GM23338 (cell line): ENCODE results near the gene HIBADH. TPM values are rescaled to one million over a fixed set of nuclear protein-coding genes. Genes with fewer than 3 reads are reported as not detected.
A peak's percentile ranks its signal among the peaks of the same experiment; 100 is the strongest.

Experiments
- ATAC-seq: fragments of 200-7000 bp; cut with Tn5 transposase; 3 replicates; pipeline ENCODE4 v1.9.1; 2020
- DNase-seq: peaks from one replicate; pipeline ENCODE4 v3.0.0-alpha.2; 2015; ENCODE audit warnings: low spot score
- H2AFZ ChIP-seq: fragments of 200-600 bp; sonication (generic); 2 replicates; pipeline ENCODE4 v1.8.0; 2016; ENCODE audit warnings: antibody characterized with exemption, mild to moderate bottlenecking, moderate library complexity
- H3F3A ChIP-seq: fragments of 200-600 bp; sonication (generic); replicated peaks from 2 replicates; pipeline ENCODE4 v1.8.0; 2017; ENCODE audit warnings: antibody characterized with exemption, mixed run types, low read depth
- H3K27ac ChIP-seq: fragments of 200-600 bp; sonication (generic); 2 replicates; pipeline ENCODE4 v1.6.1; 2016; ENCODE audit warnings: low read depth
- H3K27me3 ChIP-seq: fragments of 200-600 bp; sonication (generic); 2 replicates; pipeline ENCODE4 v1.8.0; 2016; ENCODE audit warnings: mild to moderate bottlenecking, mixed run types, moderate library complexity; ENCODE audit not compliant: insufficient read depth
- H3K36me3 ChIP-seq: fragments of 200-600 bp; sonication (generic); 2 replicates; pipeline ENCODE4 v1.8.0; 2016; ENCODE audit warnings: mild to moderate bottlenecking; ENCODE audit not compliant: insufficient read depth
- H3K4me1 ChIP-seq: fragments of 200-600 bp; sonication (generic); 2 replicates; pipeline ENCODE4 v1.8.0; 2016; ENCODE audit warnings: mild to moderate bottlenecking, moderate library complexity; ENCODE audit not compliant: insufficient read depth
- H3K4me2 ChIP-seq: fragments of 200-600 bp; sonication (generic); 2 replicates; pipeline ENCODE4 v1.7.1; 2017; ENCODE audit warnings: mixed run types
- H3K4me3 ChIP-seq: fragments of 200-600 bp; sonication (generic); 2 replicates; pipeline ENCODE4 v1.6.1; 2016; ENCODE audit warnings: mixed run types
- H3K79me2 ChIP-seq: fragments of 200-600 bp; sonication (generic); replicated peaks from 2 replicates; pipeline ENCODE4 v1.8.0; 2017; ENCODE audit warnings: mild to moderate bottlenecking; ENCODE audit not compliant: insufficient read depth
- H3K9me2 ChIP-seq: fragments of 200-600 bp; sonication (generic); 2 replicates; pipeline ENCODE4 v1.8.0; 2017; ENCODE audit not compliant: insufficient read depth
- H4K20me1 ChIP-seq: fragments of 200-600 bp; sonication (generic); replicated peaks from 2 replicates; pipeline ENCODE4 v1.8.0; 2017; ENCODE audit warnings: mild to moderate bottlenecking; ENCODE audit not compliant: insufficient read depth
- H3K27ac Mint-ChIP-seq: 2 replicates; pipeline ENCODE4 v1.8.0; 2020; ENCODE audit warnings: inconsistent platforms, mild to moderate bottlenecking, moderate library complexity, mixed read lengths
- H3K27me3 Mint-ChIP-seq: 3 replicates; pipeline ENCODE4 v1.8.0; 2022; ENCODE audit warnings: low read depth, mild to moderate bottlenecking, moderate library complexity, mixed read lengths, inconsistent platforms; ENCODE audit not compliant: insufficient read depth, poor library complexity
- H3K36me3 Mint-ChIP-seq: 3 replicates; pipeline ENCODE4 v1.8.0; 2021; ENCODE audit warnings: low read depth, mild to moderate bottlenecking, inconsistent platforms, moderate library complexity, mixed read lengths
- H3K4me1 Mint-ChIP-seq: 3 replicates; pipeline ENCODE4 v1.8.0; 2020; ENCODE audit warnings: mild to moderate bottlenecking, inconsistent platforms, mixed read lengths
- H3K4me3 Mint-ChIP-seq: 3 replicates; pipeline ENCODE4 v1.8.0; 2021; ENCODE audit warnings: moderate library complexity, mild to moderate bottlenecking, inconsistent platforms, mixed read lengths
- H3K9me3 Mint-ChIP-seq: 3 replicates; pipeline ENCODE4 v1.8.0; 2020; ENCODE audit warnings: moderate library complexity, mild to moderate bottlenecking, inconsistent platforms, mixed read lengths
- CREB1 ChIP-seq: fragments of 250-450 bp; sonication (Bioruptor Pico); IDR thresholded peaks from 2 replicates; pipeline ENCODE4 v1.5.0; 2020; ENCODE audit warnings: low read depth, mild to moderate bottlenecking, moderate library complexity
- CTCF ChIP-seq, 2 experiments: fragments of 200-600 bp in 1 of 2; sonication (generic) in 1 of 2; conservative IDR thresholded peaks; 2 replicates each; pipeline versions ENCODE4 v1.5.1 to v1.6.1; 2016 to 2017; ENCODE audit warnings: antibody characterized with exemption in 2 of 2, low read depth in 2 of 2, mild to moderate bottlenecking in 2 of 2, moderate library complexity in 1 of 2
- ETS1 ChIP-seq: IDR thresholded peaks from 2 replicates; pipeline ENCODE4 v1.6.1; 2016; ENCODE audit warnings: antibody characterized with exemption
- EZH2phosphoT487 ChIP-seq: fragments of 200-600 bp; sonication (generic); IDR thresholded peaks from one replicate; pipeline ENCODE4 v1.8.1; 2018; ENCODE audit warnings: antibody characterized with exemption; ENCODE audit not compliant: unreplicated experiment
- JUNB ChIP-seq: IDR thresholded peaks from one replicate; pipeline ENCODE4 v1.6.1; 2016; ENCODE audit warnings: antibody characterized with exemption; ENCODE audit not compliant: unreplicated experiment
- NANOG ChIP-seq: IDR thresholded peaks from 2 replicates; pipeline ENCODE4 v1.6.1; 2016; ENCODE audit warnings: antibody characterized with exemption, borderline replicate concordance
- POLR2AphosphoS5 ChIP-seq: IDR thresholded peaks from 2 replicates; pipeline ENCODE4 v1.6.1; 2016; ENCODE audit warnings: antibody characterized with exemption, low read depth
- STAT1 ChIP-seq: IDR thresholded peaks from one replicate; pipeline ENCODE4 v1.6.1; 2016; ENCODE audit warnings: antibody characterized with exemption; ENCODE audit not compliant: unreplicated experiment
- ZNF114 ChIP-seq: fragments of 250-450 bp; sonication (Bioruptor Pico); IDR thresholded peaks from 2 replicates; pipeline ENCODE4 v1.5.0; 2020; ENCODE audit warnings: mild to moderate bottlenecking, moderate library complexity
- ZNF462 ChIP-seq: fragments of 250-450 bp; sonication (Bioruptor Pico); IDR thresholded peaks from 2 replicates; pipeline ENCODE4 v1.5.0; 2020; ENCODE audit warnings: mild to moderate bottlenecking, moderate library complexity
- polyA plus RNA-seq: library from polyadenylated mRNA; unstranded; fragments of >200 nt; fragmentation: Nextera tagmentation; extraction: Ambion mirVana; gene quantifications from 2 replicates; pipeline ENCODE4 v1.2.1, GENCODE V29; 2016
- total RNA-seq: library from RNA; depleted of rRNA; stranded (reverse); fragments of >200 nt; shearing (Covaris generic); gene quantifications from 2 replicates; pipeline ENCODE4 v1.2.3, GENCODE V29; 2014
- TF ChIP-seq, protein P1 (sequence below): IDR thresholded peaks from one replicate; pipeline ENCODE4 v1.6.1; 2018; ENCODE audit warnings: antibody characterized with exemption; ENCODE audit not compliant: unreplicated experiment

HIBADH gene
- total and polyA plus RNA-seq, 2 experiments from 2014 or later = 31.3 to 57.0 TPM

GRCh38 chr7:27482219-27482618 lies 180.5 kb downstream of the HIBADH start:
- H3K27me3 Mint-ChIP-seq = no peaks in the 10 kb centered on the region

GRCh38 chr7:27478556-27478955 lies 184.1 kb downstream of the HIBADH start:
- no peak overlapping the region for H3K4me3 Mint-ChIP-seq
- TF ChIP-seq, protein P1, sequence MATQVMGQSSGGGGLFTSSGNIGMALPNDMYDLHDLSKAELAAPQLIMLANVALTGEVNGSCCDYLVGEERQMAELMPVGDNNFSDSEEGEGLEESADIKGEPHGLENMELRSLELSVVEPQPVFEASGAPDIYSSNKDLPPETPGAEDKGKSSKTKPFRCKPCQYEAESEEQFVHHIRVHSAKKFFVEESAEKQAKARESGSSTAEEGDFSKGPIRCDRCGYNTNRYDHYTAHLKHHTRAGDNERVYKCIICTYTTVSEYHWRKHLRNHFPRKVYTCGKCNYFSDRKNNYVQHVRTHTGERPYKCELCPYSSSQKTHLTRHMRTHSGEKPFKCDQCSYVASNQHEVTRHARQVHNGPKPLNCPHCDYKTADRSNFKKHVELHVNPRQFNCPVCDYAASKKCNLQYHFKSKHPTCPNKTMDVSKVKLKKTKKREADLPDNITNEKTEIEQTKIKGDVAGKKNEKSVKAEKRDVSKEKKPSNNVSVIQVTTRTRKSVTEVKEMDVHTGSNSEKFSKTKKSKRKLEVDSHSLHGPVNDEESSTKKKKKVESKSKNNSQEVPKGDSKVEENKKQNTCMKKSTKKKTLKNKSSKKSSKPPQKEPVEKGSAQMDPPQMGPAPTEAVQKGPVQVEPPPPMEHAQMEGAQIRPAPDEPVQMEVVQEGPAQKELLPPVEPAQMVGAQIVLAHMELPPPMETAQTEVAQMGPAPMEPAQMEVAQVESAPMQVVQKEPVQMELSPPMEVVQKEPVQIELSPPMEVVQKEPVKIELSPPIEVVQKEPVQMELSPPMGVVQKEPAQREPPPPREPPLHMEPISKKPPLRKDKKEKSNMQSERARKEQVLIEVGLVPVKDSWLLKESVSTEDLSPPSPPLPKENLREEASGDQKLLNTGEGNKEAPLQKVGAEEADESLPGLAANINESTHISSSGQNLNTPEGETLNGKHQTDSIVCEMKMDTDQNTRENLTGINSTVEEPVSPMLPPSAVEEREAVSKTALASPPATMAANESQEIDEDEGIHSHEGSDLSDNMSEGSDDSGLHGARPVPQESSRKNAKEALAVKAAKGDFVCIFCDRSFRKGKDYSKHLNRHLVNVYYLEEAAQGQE = no peak
- TF ChIP-seq ETS1 (no peak), ZNF114 (no peak), STAT1 (no peak), EZH2phosphoT487 (no peak), ZNF462 (CRISPR knock-in tag) (no peak), JUNB (no peak), CTCF (conservative IDR thresholded peaks at IDR 0.05; ENCODE audit: low read depth in 2 of 2) (no peak), POLR2AphosphoS5 (no peak)

More at GRCh38 chr7:27482219-27482618, 180.5 kb downstream of the HIBADH start:
- no peaks in the 10 kb centered on the region for H3K27me3 ChIP-seq
- Mint-ChIP-seq H3K27ac (no peak overlapping the region), H3K4me3 (no peak overlapping the region), H3K9me3 (no peaks in the 10 kb centered on the region), H3K4me1 (no peaks in the 10 kb centered on the region), H3K36me3 (no peaks in the 10 kb centered on the region)
- H3K9me2 ChIP-seq = no peaks in the 10 kb centered on the region; the same call in 1 of the 2 replicates
- DNase-seq = peak; percentile 8
- ATAC-seq = peak; percentile 62
- no peaks in the 10 kb centered on the region for H4K20me1 ChIP-seq
- no peak overlapping the region for H3K27ac ChIP-seq
- no peak for TF ChIP-seq CREB1
- TF ChIP-seq NANOG = no peak
- H3F3A ChIP-seq = no peaks in the 10 kb centered on the region
- H3K4me3 ChIP-seq = no peak overlapping the region
- H3K79me2 ChIP-seq = no peaks in the 10 kb centered on the region
- H3K4me1 ChIP-seq = no peaks in the 10 kb centered on the region
- no peak overlapping the region for H2AFZ ChIP-seq
- H3K36me3 ChIP-seq = no peaks in the 10 kb centered on the region
- H3K4me2 ChIP-seq = no peak overlapping the region

More at GRCh38 chr7:27478556-27478955, 184.1 kb downstream of the HIBADH start:
- ATAC-seq (no peak), DNase-seq (no peak)
- Histone ChIP-seq H3K4me2 (no peak overlapping the region), H2AFZ (no peak overlapping the region), H3K4me3 (no peak overlapping the region), H3K79me2 (no peaks in the 10 kb centered on the region), H4K20me1 (no peaks in the 10 kb centered on the region), H3K36me3 (no peaks in the 10 kb centered on the region), H3F3A (no peaks in the 10 kb centered on the region), H3K27ac (no peak overlapping the region), H3K4me1 (no peaks in the 10 kb centered on the region), H3K27me3 (no peaks in the 10 kb centered on the region), H3K9me2 (peaks cover 3% of the 10 kb centered on the region; the same call in 1 of the 2 replicates)
- Mint-ChIP-seq H3K27ac (no peak overlapping the region), H3K36me3 (no peaks in the 10 kb centered on the region), H3K27me3 (peaks cover 7% of the 10 kb centered on the region), H3K9me3 (no peaks in the 10 kb centered on the region), H3K4me1 (no peaks in the 10 kb centered on the region)
